Posterior vena cava (tissue), 2 donors: ENCODE measurements around the gene GTF3C2. TPM values are rescaled to one million over a fixed set of nuclear protein-coding genes. Genes with fewer than 3 reads are reported as not detected.
"Not testable (repeated sequence)": the region's sequence is repeated elsewhere in the genome, so short reads cannot be mapped to it uniquely, and the experiment has no call there.

Experiments used
- DNase-seq: peaks from one replicate; pipeline ENCODE4 v3.0.0-alpha.2; 2020; ENCODE audit warnings: low spot score
- intact Hi-C, 2 donors: fragments of 100-400 bp; cut with DNase I; formaldehyde crosslinking; loops; one replicate each; pipeline versions ENCODE4 v1.14.1 to v1.14.2; 2022 to 2023
- total RNA-seq, 2 donors: library from RNA; stranded (reverse); fragmentation: NEBNext Ultra II Directional; extraction: Animal tissue kit (Norgen Biotek cat#: 25700); gene quantifications; one replicate each; pipeline ENCODE4 v1.2.1, GENCODE V29; 2021
- donor health status: DM: yes; HTN: yes; CAD: no.
- donor health status: DM: yes; HTN: yes; CAD: no.

The GTF3C2 gene
- total RNA-seq, 2 donors from 2014 or later: 36.9 to 41.3 TPM

- intact Hi-C loops: no loop called here
- no peak for DNase-seq
Measured at GRCh38 chr2:27324720-27325119, 31.8 kb downstream of the GTF3C2 start.

DNA sequence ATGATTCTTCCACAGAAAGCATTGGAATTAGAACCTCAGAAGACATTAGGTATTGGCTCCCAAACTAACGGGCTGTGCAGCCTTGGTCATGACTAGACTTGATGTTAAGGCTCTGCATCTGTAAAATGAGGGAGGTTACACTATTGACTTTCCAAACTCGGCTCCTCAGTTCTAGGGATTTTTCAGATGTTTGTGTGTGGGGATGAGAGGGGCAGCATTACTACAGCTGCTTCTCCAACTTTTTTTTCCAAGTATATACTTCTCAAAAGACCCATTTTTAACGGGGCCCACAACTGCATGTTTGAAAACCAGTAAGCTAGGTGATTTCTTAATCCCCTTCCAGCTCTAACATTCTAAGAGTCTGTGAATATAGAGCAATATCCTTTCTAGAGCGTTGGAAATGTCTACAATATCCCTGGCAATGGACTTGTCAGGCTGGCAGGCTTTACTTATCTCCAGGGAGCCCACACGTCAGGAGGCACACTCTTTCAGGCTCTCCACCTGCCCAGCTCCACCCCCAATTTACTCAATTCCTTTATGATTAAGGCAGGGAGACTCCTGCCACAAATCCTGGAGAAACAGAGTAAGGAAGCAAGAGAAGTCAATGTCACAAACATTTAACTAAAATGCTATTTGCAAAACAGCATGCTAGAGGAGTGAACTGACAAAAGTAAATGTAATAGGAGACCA is 32.8 kb downstream of the GTF3C2 start:
- DNase-seq: no peak
- intact Hi-C loops: no loop called here

DNA sequence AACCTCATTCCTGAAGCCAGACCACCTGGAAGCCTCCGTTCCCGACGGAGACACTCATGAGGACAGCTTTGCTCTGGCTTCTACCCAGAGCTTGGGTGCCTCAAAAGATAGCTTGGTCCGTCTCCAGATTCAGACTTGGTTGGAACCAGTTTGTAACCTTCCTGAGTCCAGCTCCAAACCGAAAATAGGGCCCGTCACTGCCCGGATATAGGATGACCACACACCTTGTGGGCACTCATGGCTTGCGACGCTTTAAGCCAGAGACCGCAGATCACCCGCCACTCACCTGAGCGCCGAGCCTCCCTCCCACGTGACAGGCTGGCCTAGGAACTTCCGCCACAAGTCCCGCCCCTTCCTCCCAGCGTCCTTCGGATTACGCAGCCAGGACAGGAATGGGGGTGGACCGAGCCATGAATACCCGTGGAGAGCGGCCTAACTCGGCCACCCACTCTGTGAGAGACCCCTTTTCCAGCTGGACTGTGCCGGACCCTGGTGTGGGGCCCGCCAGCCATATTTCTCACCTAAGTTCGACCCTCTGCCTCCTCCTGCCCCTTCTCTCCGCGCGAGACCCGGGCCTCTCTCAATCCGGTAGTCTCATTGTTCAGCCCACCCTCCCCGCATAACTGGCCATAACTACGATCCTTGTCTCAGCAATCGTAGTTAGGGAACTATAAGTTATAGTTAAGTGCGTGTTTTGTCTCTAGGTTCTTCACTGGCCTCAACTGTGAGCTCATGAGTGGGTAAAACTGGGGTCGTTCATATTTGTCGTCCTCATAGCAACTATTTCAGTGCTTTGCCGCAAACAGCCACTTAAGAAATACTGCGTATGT is 33.6 kb downstream of the GTF3C2 start, which contains the start of gene MPV17:
TSS of gene MPV17 (minus strand) at position 332 of the 830 bp plus-strand sequence. CDS start 580 bp downstream, outside the sequence.
- intact Hi-C loops: no loop called here

GRCh38 chr2:27322301-27322765 is 34.2 kb downstream of the GTF3C2 start:
- intact Hi-C loops: no loop called here
- DNase-seq: no peak

More for the DNA sequence above, 33.6 kb downstream of the GTF3C2 start, which contains the start of gene MPV17:
- DNase-seq: peak; percentile 97

- intact Hi-C loops: no loop called here
- peak; percentile 90 for DNase-seq
Measured at GRCh38 chr2:27320958-27321543, 35.5 kb downstream of the GTF3C2 start.

DNA sequence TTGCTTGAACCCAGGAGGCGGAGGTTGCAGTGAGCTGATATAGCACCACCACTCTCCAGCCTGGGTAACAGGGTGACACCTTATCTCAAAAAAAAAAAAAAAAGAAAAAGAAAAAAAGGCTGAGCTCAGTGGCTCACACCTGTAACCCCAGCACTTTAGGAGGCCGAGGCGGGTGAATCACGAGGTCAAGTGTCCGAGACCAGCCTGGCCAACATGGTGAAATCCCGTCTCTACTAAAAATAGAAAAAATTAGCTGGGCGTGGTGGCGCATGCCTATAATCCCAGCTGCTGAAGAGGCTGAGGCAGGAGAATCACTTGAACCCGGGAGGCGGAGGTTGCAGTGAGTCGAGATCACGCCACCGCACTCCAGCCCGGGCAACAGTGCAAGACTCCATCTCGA is 36.7 kb downstream of the GTF3C2 start:
- intact Hi-C loops, DNase-seq: not testable (repeated sequence)

DNA sequence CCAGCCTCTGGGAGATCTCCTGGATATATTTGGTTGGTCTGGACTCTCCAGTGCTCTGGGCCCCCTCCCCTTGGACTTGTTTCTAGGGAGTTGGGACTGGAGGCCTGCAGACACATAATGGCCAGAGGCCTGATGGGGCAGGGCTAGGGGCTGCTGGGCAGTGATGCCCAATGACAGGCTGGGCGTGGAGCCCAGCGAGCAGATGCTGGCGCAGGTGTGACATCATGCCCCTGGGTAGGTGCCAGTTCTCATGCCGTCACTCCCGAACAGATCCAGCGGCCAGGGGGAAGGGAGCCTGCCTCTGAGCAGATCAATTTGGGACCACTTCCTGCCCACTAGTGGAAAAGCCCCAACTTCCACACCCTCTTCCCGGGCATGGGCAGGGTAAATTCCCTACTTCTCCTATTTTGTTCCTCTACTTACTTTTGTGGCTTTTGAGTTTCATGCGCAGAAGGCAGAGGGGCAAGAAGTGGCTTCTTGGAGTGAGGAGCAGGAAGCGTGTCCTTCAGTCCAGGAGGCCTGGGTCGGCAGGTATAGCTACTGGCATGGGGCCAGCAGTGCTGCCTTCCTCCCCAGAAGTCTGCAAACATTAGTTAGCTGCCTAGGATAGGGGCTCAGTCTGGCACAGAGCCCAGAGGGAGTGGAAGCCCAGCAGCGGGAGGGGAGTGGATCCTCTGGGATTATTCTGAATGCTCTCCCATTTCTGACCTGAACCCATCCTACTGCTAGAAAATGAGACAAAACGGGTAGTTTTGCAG is 39.7 kb downstream of the GTF3C2 start:
- DNase-seq: no peak
- intact Hi-C loops: no loop called here

GRCh38 chr2:27315122-27315521 is 41.4 kb downstream of the GTF3C2 start:
- no peak for DNase-seq
- intact Hi-C loops: no loop called here

DNA sequence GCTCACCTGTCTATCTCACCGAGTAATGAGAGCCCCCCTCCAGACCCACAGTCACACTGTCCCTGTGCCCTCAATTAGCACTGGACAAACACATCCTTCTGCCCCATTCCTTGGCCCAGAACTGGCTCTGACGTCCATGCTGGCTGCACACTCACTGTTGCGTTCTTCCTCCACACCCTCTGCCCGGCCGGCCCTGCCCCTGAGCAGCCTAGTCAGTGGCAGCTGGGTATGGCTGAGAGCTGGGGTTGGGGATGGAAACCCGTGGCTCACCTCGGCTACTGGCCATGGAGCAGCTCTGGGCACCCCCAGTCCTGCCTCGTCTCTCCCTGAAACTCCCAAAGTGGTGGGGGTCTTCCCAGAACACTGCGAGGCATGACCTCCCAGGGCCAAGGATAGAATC is 41.9 kb downstream of the GTF3C2 start:
- intact Hi-C loops: no loop called here
- no peak for DNase-seq

DNA sequence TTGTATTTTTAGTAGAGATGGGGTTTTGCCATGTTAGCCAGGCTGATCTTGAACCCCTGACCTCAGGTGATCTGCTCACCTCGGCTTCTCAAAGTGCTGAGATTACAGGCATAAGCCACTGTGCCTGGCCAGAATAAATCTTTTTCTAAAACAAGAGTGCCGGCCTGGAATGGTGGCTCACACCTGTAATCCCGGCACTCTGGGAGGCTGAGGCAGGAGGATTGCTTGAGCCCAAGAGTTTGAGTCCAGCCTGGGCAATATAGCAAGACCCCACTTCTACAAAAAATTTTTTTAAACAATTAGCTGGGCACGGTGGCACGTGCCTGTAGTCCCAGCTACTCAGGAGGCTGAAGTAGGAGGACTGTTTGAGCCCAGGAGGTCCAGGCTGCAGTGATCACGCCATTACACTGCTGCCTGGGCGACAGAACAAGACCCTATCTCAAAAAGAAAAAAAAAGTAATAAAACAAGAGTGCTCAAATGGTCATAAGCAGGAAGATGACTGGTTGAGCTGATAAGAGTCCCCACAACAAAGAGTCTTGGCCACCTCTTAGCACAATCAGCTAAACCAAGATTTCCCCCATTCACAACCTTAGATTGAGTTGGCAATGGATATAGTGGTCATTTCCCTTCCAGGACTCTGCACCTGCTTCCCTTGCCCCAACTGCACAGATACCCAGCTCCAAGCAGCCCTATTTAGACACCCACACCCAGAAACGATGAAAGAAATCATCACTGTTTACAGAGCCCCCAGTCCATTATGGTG is 42.5 kb downstream of the GTF3C2 start:
- peak; percentile 20 for DNase-seq
- intact Hi-C loops: no loop called here

GRCh38 chr2:27312152-27312551 is 44.4 kb downstream of the GTF3C2 start:
- peak; percentile 23 for DNase-seq
- intact Hi-C loops: no loop called here

GRCh38 chr2:27309651-27310050 is 46.9 kb downstream of the GTF3C2 start:
- intact Hi-C loops: no loop called here
- DNase-seq: peak; percentile 0

- DNase-seq: peak; percentile 87
- intact Hi-C loops: no loop called here
Measured at GRCh38 chr2:27308359-27308881, 48.1 kb downstream of the GTF3C2 start, which contains the start of gene UCN. TSS of gene UCN (minus strand) at chr2:27308445. CDS start at chr2:27307895, 550 bp downstream.

GRCh38 chr2:27307545-27308358 is 48.8 kb downstream of the GTF3C2 start:
- DNase-seq: peak; percentile 78
- intact Hi-C loops: no loop called here

DNA sequence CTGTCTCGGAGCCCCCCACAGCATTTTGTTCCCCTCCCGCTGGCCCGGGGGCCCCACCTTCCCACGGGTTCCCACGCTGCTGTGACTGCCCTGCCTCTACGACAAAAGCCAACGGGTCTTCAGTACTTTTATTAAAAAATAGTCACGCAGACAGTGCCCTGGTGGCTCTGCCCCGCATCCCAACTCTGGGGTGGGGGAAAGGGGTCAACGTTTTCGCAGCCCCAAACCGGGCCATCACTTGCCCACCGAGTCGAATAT is 49.3 kb downstream of the GTF3C2 start:
- DNase-seq: peak; percentile 57
- intact Hi-C loops: no loop called here

GRCh38 chr2:27306573-27307286 is 49.8 kb downstream of the GTF3C2 start:
- intact Hi-C loops: no loop called here
- DNase-seq: peak; percentile 82

- DNase-seq: peak; percentile 78
- intact Hi-C loops: no loop called here
Measured at GRCh38 chr2:27306136-27306535, 50.4 kb downstream of the GTF3C2 start.
